ENCODE data around the gene PLXNB2.

- TF ChIP-seq CTCF (IDR thresholded peaks at IDR 0.05) (no peak), REST (IDR thresholded peaks at IDR 0.05; ENCODE audit: low read depth, low read length) (no peak), MXI1 (IDR thresholded peaks at IDR 0.05; ENCODE audit: low read depth, low read length) (no peak)
Observed at GRCh38 chr22:50300620-50301257, 6.7 kb downstream of the PLXNB2 start.

Measured in SK-N-SH (cell line).